ENCODE data around the gene HHIP.

The HHIP gene

GRCh38 chr4:144656850-144657249, 10.9 kb downstream of the HHIP start:
- DNase-seq = no peak

DNA sequence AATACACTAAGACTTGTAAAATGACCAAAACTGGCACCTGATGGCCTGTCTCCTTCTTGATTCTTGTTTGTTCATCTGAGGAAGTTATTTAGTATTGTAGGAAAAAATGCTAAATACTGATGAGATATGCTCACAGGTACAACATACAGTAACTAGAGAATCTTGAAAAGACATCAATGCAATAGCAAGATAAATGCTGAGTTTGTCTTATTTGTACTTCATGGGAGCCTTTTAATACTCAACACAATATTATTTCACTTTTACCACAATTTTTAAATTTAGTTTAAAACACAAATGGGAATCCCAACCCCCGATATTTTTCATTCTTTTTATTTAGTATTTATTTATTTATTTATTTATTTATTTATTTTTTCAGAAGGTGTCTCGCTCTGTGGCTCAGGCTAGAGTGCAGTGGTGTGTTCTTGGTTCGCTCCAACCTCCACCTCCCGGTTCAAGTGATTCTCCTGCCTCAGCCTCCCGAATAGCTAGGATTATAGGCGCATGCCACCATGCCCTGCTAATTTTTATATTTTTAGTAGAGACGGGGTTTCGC, 12.1 kb downstream of the HHIP start:
- no peak for DNase-seq

GRCh38 chr4:144658903-144659302, 12.9 kb downstream of the HHIP start:
- no peak for DNase-seq

DNA sequence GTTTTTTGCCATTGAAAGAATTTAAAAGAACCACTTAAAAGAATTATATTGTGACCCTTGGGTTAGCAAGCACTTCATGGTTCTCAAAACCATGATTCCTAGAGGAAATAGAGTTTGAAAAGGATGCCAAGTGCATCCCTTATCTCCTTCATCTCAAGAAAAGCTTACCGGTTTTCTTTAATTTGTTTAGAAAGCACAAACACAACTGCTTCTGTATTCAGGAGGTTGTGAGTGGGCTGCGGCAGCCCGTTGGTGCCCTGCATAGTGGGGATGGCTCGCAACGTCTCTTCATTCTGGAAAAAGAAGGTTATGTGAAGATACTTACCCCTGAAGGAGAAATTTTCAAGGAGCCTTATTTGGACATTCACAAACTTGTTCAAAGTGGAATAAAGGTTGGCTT, 13.5 kb downstream of the HHIP start:
- no peak for DNase-seq

GRCh38 chr4:144663834-144664475, 18.0 kb downstream of the HHIP start:
- DNase-seq = no peak

- DNase-seq = no peak
Observed at GRCh38 chr4:144666539-144667175, 20.7 kb downstream of the HHIP start.

GRCh38 chr4:144667500-144667899, 21.5 kb downstream of the HHIP start:
- DNase-seq = no peak

GRCh38 chr4:144670776-144671175, 24.8 kb downstream of the HHIP start:
- no peak for DNase-seq

DNA sequence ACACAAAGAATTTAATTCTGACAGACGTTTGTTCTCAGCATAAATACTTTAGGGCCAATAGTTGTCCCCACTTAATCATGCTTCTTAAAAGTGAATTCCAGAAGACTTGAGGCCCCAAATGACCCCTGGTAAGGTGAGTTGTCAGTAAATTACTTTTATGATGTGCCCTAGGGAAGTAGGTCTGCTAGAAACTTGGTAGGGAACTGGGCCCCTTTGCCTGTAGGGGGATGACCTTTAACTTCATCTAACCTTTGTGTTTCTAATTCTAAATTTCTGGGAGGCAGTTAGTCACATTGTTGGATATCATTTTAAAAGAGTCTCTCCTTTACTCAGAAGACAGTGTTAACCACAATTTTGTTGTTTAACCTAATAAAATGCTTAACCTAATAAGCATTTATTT, 28.8 kb downstream of the HHIP start:
- no peak for DNase-seq

DNA sequence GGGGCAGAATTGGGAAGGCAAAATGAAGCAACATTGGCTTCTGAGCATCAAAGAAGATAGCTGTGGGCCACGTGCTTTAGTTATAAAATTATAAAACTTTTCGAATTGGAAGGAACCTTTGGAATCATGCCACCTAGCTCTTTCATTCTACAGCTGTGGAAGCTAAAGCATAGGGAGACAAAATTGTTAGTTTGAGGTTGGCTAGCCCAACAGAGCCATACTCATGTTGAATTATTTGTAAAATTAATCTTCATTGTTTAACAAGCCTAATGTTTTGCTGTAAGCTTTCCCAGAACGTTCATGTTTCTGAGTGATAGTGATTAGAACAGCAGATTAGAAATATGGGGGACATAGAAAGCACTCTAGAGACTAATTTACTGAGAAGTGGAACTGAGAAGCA, 35.9 kb downstream of the HHIP start:
- no peak for DNase-seq

- no peak for DNase-seq
Observed at GRCh38 chr4:144683516-144683915, 37.6 kb downstream of the HHIP start.

GRCh38 chr4:144685911-144686310, 40.0 kb downstream of the HHIP start:
- DNase-seq = no peak

GRCh38 chr4:144686921-144687320, 41.0 kb downstream of the HHIP start:
- no peak for DNase-seq

- no peak for DNase-seq
Observed at GRCh38 chr4:144687466-144687865, 41.5 kb downstream of the HHIP start.

GRCh38 chr4:144688035-144688569, 42.1 kb downstream of the HHIP start:
- no peak for DNase-seq

DNA sequence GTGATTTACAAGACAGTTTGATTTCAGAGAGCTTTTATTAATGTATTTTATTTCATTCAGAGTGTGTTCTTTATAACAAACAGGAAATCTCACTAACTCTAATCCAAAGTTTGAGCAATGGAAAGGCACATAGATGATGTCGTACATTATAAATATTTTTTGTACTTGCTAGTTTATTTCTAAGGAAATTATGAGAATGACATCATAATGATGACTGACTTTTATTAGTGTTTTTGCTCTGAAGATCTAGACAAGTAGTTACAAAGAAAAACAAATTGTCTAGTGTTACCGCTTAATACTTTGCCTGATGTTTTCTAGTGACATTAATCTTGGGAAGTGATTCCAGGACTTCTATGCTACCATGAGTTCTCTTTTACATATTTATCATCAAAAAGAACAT, 43.2 kb downstream of the HHIP start:
- no peak for DNase-seq

DNA sequence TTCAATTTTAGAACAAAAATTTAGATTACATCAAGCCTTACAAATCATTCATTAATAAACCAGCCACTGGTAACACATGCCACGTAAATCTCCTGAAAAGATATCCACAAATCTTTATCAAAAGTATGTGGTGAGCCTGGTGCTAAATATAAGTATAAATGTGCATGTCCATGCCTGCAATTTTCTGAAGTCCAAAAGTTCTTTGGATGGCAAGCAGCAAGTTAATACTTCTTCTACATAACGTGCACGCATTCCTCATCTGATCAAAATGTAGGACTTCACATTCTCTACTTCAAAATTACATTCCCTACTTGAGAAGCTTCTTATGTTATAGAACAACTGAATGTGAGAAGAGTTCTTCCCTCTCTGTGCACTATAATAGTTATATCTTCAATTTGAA, 49.8 kb downstream of the HHIP start:
- DNase-seq = no peak

- DNase-seq = no peak
Observed at GRCh38 chr4:144696376-144696775, 50.4 kb downstream of the HHIP start.

DNA sequence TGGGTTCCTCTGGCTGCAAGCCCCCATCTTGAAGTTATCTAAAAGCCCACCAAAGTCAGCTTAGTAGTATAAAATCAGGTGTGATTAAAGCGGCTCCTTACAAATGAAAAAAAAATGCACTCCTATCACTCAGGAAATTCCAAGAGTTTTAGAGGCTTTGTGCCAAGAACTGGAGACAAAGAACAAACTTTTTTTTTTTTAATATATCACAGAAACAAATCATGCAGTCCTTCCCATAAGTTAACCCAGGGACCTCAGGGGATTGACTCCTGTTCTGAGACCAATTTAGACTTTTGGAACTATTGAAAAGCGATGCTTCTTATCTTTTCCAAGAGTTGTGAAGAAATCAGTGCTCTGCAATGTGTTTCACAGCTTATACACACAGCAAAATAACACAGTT, 53.6 kb downstream of the HHIP start:
- DNase-seq = no peak

DNA sequence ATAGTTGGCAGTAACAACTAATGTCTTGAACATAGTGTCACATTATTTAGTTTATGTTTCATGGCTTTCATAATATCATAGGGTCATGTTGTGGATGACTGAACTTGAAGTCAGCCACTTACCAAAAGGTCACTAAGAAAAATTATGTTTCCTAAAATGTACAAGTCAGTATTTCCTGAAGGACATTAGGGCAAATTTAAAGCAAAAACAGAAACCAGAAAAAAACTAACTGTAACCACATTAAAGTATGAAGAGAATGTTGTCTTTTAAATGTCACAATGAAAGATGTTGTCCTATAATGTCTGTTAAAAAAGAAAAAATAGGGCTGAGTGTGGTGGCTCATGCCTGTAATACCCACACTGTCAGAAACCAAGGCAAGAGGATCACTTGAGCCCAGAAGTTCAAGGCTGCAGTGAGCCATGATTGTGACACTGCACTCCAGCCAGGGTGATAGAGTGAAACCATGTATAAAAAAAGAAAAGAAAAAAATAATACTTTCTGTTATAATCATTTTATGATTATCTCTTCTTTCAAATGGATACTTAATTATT, 55.8 kb downstream of the HHIP start:
- no peak for DNase-seq

DNA sequence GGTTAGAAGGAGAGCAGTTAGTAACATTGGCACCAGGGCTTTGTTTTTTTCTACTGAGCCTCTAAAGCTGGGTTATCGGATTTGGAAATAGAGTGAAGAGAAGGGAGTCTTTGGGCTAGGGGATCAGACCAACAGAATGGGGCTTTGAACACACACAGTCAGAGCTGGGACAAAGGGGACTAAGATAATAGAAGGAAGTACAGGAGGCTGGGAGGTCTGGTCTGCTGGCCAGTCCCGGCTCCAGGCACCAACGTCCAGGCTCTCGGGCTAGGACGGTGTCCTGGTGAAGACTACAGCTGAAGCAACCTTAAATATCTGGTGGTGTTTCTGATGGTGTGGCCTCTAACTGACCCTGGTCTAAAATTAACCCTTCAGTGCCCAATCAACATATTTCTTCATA, 57.5 kb downstream of the HHIP start:
- DNase-seq = no peak

- no peak for DNase-seq
Observed at GRCh38 chr4:144705601-144706590, 59.9 kb downstream of the HHIP start.

DNA sequence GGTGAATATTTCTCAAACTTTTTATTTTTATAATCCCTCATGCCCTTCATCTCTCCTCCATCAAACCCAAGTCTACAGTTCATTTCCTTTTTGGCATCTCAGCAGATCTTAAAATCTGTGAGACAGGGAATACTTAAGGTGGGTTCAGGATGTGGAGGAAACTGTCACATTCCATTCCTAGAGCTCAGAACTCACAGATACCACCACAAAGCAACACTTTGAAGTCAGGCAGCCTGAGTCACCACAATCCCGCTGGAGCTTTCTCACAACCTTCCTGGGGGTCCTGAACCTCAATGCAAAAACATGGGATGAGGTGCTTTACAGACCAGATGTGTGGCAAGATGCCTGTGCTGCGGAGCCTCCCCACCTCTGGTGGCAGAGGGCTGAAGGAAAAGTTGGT, 63.2 kb downstream of the HHIP start:
- DNase-seq = no peak
